ENCODE measurements around the gene PNISR. TPM values are rescaled to one million over a fixed set of nuclear protein-coding genes. Genes with fewer than 3 reads are reported as not detected.

The PNISR gene
- total and polyA plus RNA-seq, 2 of the 13 experiments (the other 11 are each of a cell fraction or from before 2014, with no cell fraction given): 43.0 to 48.0 TPM

DNA sequence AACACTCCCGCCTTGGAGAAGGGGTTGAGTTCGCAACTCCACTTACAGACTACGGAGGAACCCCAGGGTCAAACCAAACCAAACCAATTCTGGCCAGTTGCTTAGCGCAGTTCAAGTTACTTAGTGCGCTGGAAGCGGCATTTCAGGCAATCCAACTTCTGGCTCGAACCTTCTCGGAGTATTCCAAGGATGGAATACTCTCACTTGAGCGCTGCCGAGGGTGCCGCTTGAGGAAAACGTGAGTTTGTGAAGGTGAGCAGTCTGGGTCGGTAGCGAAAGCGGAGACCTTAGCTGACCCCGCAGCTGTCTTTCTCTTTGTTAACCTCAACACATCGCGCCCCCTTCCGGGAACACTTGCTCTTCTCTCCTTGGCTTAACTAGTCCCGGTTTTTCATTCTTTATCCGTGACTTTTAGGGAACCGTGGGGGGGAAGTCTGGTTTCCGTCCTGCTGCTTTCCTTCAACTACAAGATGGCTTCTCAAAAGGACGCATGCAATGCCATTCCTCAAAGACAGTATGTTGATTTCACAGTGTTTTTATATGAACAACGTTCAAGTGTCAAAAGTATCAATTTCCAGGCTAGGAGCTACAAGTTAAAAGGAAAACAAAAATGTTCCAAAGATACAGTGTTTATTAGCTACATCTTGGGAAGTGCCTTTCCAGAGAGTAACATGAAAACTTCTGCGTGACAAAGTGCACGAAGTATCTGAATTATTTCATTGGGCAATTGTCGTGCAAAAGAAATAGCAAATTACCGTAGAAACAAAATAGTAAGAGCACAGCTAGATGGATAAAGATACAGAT is 741 bp upstream of the PNISR start (continued):
- TF ChIP-seq ZNF75D (CRISPR knock-in tag; IDR thresholded peaks at IDR 0.05; ENCODE audit: borderline replicate concordance) (no peak), PRPF4 (IDR thresholded peaks at IDR 0.05; ENCODE audit: low read depth, low read length, poor library complexity, severe bottlenecking) (no peak), SIN3A (IDR thresholded peaks at IDR 0.05; ENCODE audit: borderline replicate concordance, low read depth, low read length) (no peak)
- TF ChIP-seq, protein P1, sequence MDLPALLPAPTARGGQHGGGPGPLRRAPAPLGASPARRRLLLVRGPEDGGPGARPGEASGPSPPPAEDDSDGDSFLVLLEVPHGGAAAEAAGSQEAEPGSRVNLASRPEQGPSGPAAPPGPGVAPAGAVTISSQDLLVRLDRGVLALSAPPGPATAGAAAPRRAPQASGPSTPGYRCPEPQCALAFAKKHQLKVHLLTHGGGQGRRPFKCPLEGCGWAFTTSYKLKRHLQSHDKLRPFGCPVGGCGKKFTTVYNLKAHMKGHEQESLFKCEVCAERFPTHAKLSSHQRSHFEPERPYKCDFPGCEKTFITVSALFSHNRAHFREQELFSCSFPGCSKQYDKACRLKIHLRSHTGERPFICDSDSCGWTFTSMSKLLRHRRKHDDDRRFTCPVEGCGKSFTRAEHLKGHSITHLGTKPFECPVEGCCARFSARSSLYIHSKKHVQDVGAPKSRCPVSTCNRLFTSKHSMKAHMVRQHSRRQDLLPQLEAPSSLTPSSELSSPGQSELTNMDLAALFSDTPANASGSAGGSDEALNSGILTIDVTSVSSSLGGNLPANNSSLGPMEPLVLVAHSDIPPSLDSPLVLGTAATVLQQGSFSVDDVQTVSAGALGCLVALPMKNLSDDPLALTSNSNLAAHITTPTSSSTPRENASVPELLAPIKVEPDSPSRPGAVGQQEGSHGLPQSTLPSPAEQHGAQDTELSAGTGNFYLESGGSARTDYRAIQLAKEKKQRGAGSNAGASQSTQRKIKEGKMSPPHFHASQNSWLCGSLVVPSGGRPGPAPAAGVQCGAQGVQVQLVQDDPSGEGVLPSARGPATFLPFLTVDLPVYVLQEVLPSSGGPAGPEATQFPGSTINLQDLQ (CRISPR knock-in tag; IDR thresholded peaks at IDR 0.05): no peak
- TF ChIP-seq, protein P2, sequence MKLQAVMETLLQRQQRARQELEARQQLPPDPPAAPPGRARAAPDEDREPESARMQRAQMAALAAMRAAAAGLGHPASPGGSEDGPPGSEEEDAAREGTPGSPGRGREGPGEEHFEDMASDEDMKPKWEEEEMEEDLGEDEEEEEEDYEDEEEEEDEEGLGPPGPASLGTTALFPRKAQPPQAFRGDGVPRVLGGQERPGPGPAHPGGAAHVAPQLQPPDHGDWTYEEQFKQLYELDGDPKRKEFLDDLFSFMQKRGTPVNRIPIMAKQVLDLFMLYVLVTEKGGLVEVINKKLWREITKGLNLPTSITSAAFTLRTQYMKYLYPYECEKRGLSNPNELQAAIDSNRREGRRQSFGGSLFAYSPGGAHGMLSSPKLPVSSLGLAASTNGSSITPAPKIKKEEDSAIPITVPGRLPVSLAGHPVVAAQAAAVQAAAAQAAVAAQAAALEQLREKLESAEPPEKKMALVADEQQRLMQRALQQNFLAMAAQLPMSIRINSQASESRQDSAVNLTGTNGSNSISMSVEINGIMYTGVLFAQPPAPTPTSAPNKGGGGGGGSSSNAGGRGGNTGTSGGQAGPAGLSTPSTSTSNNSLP (IDR thresholded peaks at IDR 0.05; ENCODE audit: low read depth, low read length): no peak

DNA sequence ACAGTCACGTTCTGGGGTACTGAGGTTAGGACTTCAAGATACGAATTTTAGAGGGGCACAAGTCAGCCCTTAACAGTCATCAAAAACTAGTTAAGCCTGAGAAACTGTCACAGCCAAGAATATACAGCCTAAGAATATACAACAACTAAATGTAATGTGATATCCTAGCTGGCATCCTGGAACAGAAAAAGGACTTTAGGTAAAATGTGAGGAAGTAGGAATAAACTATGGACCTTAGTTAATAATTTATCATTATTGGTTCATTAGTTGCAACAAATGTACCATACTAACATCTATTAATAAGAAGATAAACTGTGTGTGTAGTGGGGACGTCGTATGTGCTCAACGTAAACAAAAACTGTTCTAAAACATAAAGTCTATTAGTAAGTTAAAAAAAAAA is 1.1 kb downstream of the PNISR start:
- DNase-seq (ENCODE audit: low spot score): no peak
- no peak for ATAC-seq
- Histone ChIP-seq H3K79me2 (ENCODE audit: insufficient read depth, low read length) (peaks cover 75% of the 10 kb centered on the region), H4K20me1 (ENCODE audit: insufficient read depth, low read length) (peaks cover 41% of the 10 kb centered on the region), H3K4me3 (replicated peaks in 1 of 3; ENCODE audit: insufficient read depth in 1 of 3, low read depth in 2 of 3, low read length in 3 of 3) (peak overlapping the region; percentile 84 to 86 (median 85); a peak in 5 of 6 replicates), H3K27me3 (ENCODE audit: control insufficient read depth in 1 of 2, insufficient read depth in 2 of 2, low read length in 2 of 2) (no peaks in the 10 kb centered on the region; a peak in 1 of 5 replicates), H3K4me1 (ENCODE audit: insufficient read depth, low read length) (peaks cover 56% of the 10 kb centered on the region), H2AFZ (ENCODE audit: low read length) (no peak overlapping the region), H3K9me3 (ENCODE audit: low read length) (no peaks in the 10 kb centered on the region), H3K36me3 (replicated peaks in 1 of 2; ENCODE audit: control insufficient read depth in 1 of 2, insufficient read depth in 2 of 2, low read length in 2 of 2) (peaks cover 2 to 12% of the 10 kb centered on the region in 2 experiments), H3K9ac (ENCODE audit: insufficient read depth, low read depth, low read length) (peak overlapping the region; percentile 98), H3K27ac (ENCODE audit: extremely low read length, insufficient read depth, low read length) (peak overlapping the region; percentile 98), H3K4me2 (ENCODE audit: low read depth, low read length) (peak overlapping the region; percentile 89)
- no TSS peak for BruUV-seq (replicated peaks)
- no peak for TF ChIP-seq AHR (CRISPR knock-in tag; IDR thresholded peaks at IDR 0.05)
- no peak for TF ChIP-seq MYNN (CRISPR knock-in tag; IDR thresholded peaks at IDR 0.05; ENCODE audit: low read depth)
- TF ChIP-seq, protein P3, sequence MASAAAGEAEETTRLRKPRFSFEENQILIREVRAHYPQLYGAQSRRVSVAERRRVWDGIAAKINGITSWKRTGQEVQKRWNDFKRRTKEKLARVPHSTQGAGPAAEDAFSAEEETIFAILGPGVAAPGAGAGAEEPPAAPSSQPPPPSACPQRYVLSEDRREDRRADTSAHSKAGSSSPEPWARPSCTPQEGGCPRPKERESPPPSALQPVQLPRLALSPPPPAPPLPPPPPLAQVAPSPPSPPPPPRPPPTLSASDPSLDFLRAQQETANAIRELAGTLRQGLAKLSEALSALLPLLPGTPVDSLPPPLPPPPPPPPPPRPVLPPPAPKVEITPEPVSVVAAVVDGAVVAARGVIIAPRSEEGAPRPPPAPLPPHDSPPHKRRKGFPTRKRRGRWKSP (CRISPR knock-in tag; IDR thresholded peaks at IDR 0.05): no peak
- no peak for TF ChIP-seq ZNF251 (CRISPR knock-in tag; IDR thresholded peaks at IDR 0.05)
- peak; percentile 71; the same call in 1 of the 2 replicates for TF ChIP-seq SIX1 (CRISPR knock-in tag; IDR thresholded peaks at IDR 0.05; ENCODE audit: borderline replicate concordance)
- intact Hi-C loops (cut with micrococcal nuclease; ENCODE audit: unreplicated experiment): loop anchor here (1.0 to 5.0 kb wide), 3 partner anchors 31 to 477 kb away; partner anchors contain the start of genes CCNC and FBXL4
- WGBS (ENCODE audit: low lambda C conversion rate): 28% methylated on average over 5 of the region's 5 CpGs
- in situ Hi-C loops (cut with HindIII; ENCODE audit: extremely low pct_ligation_motif_present, low pct_unique_long_range_greater_than_20kb): no loop called here
- CTCF ChIA-PET (ENCODE audit: low intra/inter-chr PET ratio, low total read pairs): no interaction called here
- POLR2A ChIA-PET: interaction anchor here (0.5 to 4.0 kb wide), 10 partner anchors 9 to 274 kb away, joined by 3 to 75 read pairs (median 6); partner anchors contain the start of genes CCNC and COQ3
- no peak for FAIRE-seq

Data from HepG2 (cell line).